Trophoblast cell (in vitro differentiated cells and primary cell): Measurements from ENCODE around the gene FUT2.
"Not testable (repeated sequence)": the region's sequence is repeated elsewhere in the genome, so short reads cannot be mapped to it uniquely, and the experiment has no call there.

Experiments
- DNase-seq, 2 donors: peaks; one replicate each; pipeline ENCODE4 v3.0.0-alpha.2; 2016
- H2AFZ ChIP-seq: 2 replicates; pipeline ENCODE4 v1.6.1; 2013; ENCODE audit warnings: low read length, moderate library complexity, mild to moderate bottlenecking; ENCODE audit not compliant: insufficient read depth, poor library complexity
- H2AK5ac ChIP-seq: 2 replicates; pipeline ENCODE4 v1.6.1; 2013; ENCODE audit warnings: mild to moderate bottlenecking, low read length
- H2BK120ac ChIP-seq: 2 replicates; pipeline ENCODE4 v1.6.1; 2013; ENCODE audit warnings: low read length, mild to moderate bottlenecking, moderate library complexity; ENCODE audit not compliant: insufficient read depth, poor library complexity
- H2BK12ac ChIP-seq: 2 replicates; pipeline ENCODE4 v1.6.1; 2013; ENCODE audit warnings: mild to moderate bottlenecking, low read length, moderate library complexity
- H2BK5ac ChIP-seq: 2 replicates; pipeline ENCODE4 v1.6.1; 2013; ENCODE audit warnings: low read length, low read depth, moderate library complexity, mild to moderate bottlenecking; ENCODE audit not compliant: poor library complexity
- H3K14ac ChIP-seq: 2 replicates; pipeline ENCODE4 v1.6.1; 2013; ENCODE audit warnings: mild to moderate bottlenecking, low read length
- H3K18ac ChIP-seq: 2 replicates; pipeline ENCODE4 v1.6.1; 2013; ENCODE audit warnings: mild to moderate bottlenecking, low read length
- H3K23ac ChIP-seq: 2 replicates; pipeline ENCODE4 v1.6.1; 2013; ENCODE audit warnings: low read length
- H3K27ac ChIP-seq: 2 replicates; pipeline ENCODE4 v1.5.1; 2013; ENCODE audit warnings: low read depth, mild to moderate bottlenecking, inconsistent platforms, low read length, moderate library complexity
- H3K27me3 ChIP-seq: 2 replicates; pipeline ENCODE4 v1.6.1; 2013; ENCODE audit warnings: inconsistent platforms, mild to moderate bottlenecking, low read length, moderate library complexity; ENCODE audit not compliant: insufficient read depth
- H3K36me3 ChIP-seq, 2 experiments: 1 replicate in 1 of 2; 2 replicates in 1 of 2; pipeline ENCODE4 v1.6.1; 2013; ENCODE audit warnings: low read length in 2 of 2, mild to moderate bottlenecking in 2 of 2, moderate library complexity in 1 of 2; ENCODE audit not compliant: insufficient read depth in 2 of 2, control insufficient read depth in 1 of 2
- H3K4ac ChIP-seq: 2 replicates; pipeline ENCODE4 v1.6.1; 2013; ENCODE audit warnings: low read depth, mild to moderate bottlenecking, low read length, moderate library complexity
- H3K4me1 ChIP-seq, 2 experiments: 1 replicate in 1 of 2; 2 replicates in 1 of 2; pipeline ENCODE4 v1.6.1; 2013; ENCODE audit warnings: low read length in 2 of 2, mild to moderate bottlenecking in 2 of 2, moderate library complexity in 1 of 2; ENCODE audit not compliant: insufficient read depth in 2 of 2, control insufficient read depth in 1 of 2
- H3K4me2 ChIP-seq: 2 replicates; pipeline ENCODE4 v1.6.1; 2013; ENCODE audit warnings: inconsistent platforms, mild to moderate bottlenecking, low read length, moderate library complexity
- H3K4me3 ChIP-seq: 2 replicates; pipeline ENCODE4 v1.5.1; 2013; ENCODE audit warnings: mild to moderate bottlenecking, low read depth, low read length, inconsistent platforms
- H3K79me1 ChIP-seq: one replicate; pipeline ENCODE4 v1.6.1; 2013; ENCODE audit warnings: low read length
- H3K79me2 ChIP-seq: 2 replicates; pipeline ENCODE4 v1.6.1; 2013; ENCODE audit warnings: low read length, mild to moderate bottlenecking; ENCODE audit not compliant: control insufficient read depth, insufficient read depth, poor library complexity
- H3K9ac ChIP-seq: 2 replicates; pipeline ENCODE4 v1.6.1; 2013; ENCODE audit warnings: mild to moderate bottlenecking, low read length
- H3K9me3 ChIP-seq: 2 replicates; pipeline ENCODE4 v1.6.1; 2013; ENCODE audit warnings: low read depth, mild to moderate bottlenecking, control low read depth, inconsistent platforms, low read length; ENCODE audit not compliant: insufficient read depth
- H4K12ac ChIP-seq: 2 replicates; pipeline ENCODE4 v1.6.1; 2013; ENCODE audit warnings: low read depth, mild to moderate bottlenecking, low read length, moderate library complexity
- H4K8ac ChIP-seq: 2 replicates; pipeline ENCODE4 v1.6.1; 2013; ENCODE audit warnings: low read depth, mild to moderate bottlenecking, low read length, moderate library complexity
- H4K91ac ChIP-seq: one replicate; pipeline ENCODE4 v1.6.1; 2013; ENCODE audit warnings: low read depth, mild to moderate bottlenecking, low read length, moderate library complexity
- whole genome bisulfite sequencing: extraction: QIAGEN DNeasy Blood & Tissue Kit; methylation state at CpG from one replicate; pipeline ENCODE4 v1.1.7; 2013; ENCODE audit warnings: missing lambda C conversion rate; ENCODE audit not compliant: insufficient read length, insufficient coverage; ENCODE audit errors: extremely low coverage; 5-methylcytosine and 5-hydroxymethylcytosine counted together

Gene FUT2

DNA sequence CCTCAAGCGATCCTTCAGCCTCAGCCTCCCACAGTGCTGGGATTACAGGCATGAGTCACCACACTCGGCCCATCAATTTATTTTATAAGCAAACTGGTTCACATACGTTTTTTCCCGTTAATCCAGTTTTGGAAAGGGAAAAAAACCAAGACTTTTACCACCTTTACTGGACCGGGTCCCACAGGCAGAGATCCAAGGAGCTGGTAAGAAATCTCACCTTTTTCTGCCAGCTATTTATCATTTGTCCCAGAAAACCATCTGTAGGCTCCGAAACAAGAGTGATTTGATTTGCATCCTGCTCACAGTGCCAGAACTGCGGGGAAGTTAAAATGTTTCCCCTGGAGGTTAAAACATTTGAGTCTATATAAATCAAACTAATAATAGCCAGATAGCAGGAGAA lies 6.3 kb upstream of the FUT2 start:
- Histone ChIP-seq H3K9ac (no peak overlapping the region), H3K18ac (no peak overlapping the region), H3K23ac (no peak overlapping the region), H3K27me3 (no peaks in the 10 kb centered on the region), H3K9me3 (no peaks in the 10 kb centered on the region), H4K8ac (no peak overlapping the region), H3K79me1 (no peaks in the 10 kb centered on the region), H2BK120ac (no peak overlapping the region), H3K4me2 (no peak overlapping the region), H3K14ac (no peak overlapping the region), H3K79me2 (no peaks in the 10 kb centered on the region), H3K4ac (no peak overlapping the region), H2BK5ac (no peak overlapping the region), H4K12ac (no peak overlapping the region), H3K36me3 (no peaks in the 10 kb centered on the region), H2AK5ac (no peak overlapping the region), H3K4me3 (no peak overlapping the region), H3K27ac (no peak overlapping the region), H3K4me1 (no peaks in the 10 kb centered on the region), H2BK12ac (no peak overlapping the region), H4K91ac (no peak overlapping the region), H2AFZ (no peak overlapping the region)
- WGBS: no CpG with 5 or more reads among the region's 7 CpGs
- DNase-seq: no peak

DNA sequence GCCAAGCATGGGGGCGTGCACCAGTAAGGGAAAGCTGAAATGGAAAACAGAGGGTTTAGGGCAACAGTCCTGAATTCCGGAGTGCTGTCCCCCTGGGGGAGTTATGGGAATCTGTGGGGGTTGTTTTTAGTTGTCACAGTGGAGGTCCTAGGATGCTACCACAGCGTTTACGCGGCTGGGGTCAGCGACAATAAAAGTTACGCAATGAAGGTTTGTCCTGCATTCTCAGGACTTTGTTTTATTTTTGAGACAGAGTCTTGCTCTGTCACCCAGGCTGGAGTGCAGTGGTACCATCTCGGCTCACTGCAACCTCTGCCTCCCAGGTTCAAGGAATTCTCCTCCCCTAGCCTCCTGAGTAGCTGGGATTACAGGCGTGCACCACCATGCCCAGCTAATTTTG lies 2.1 kb upstream of the FUT2 start:
- not testable (repeated sequence) for H3K9ac ChIP-seq, H3K4me2 ChIP-seq, H3K23ac ChIP-seq, H2BK12ac ChIP-seq, H2AFZ ChIP-seq, H2BK120ac ChIP-seq, H3K4ac ChIP-seq, H3K79me2 ChIP-seq, H3K14ac ChIP-seq, H4K91ac ChIP-seq, H3K4me3 ChIP-seq, H4K12ac ChIP-seq, H3K18ac ChIP-seq, DNase-seq, H3K27ac ChIP-seq, H2BK5ac ChIP-seq, H3K79me1 ChIP-seq, H3K36me3 ChIP-seq, H3K9me3 ChIP-seq, H3K27me3 ChIP-seq, H4K8ac ChIP-seq, H2AK5ac ChIP-seq
- peaks cover 10 to 11% of the 10 kb centered on the region in 2 experiments for H3K4me1 ChIP-seq
- WGBS: no CpG with 5 or more reads among the region's 9 CpGs

DNA sequence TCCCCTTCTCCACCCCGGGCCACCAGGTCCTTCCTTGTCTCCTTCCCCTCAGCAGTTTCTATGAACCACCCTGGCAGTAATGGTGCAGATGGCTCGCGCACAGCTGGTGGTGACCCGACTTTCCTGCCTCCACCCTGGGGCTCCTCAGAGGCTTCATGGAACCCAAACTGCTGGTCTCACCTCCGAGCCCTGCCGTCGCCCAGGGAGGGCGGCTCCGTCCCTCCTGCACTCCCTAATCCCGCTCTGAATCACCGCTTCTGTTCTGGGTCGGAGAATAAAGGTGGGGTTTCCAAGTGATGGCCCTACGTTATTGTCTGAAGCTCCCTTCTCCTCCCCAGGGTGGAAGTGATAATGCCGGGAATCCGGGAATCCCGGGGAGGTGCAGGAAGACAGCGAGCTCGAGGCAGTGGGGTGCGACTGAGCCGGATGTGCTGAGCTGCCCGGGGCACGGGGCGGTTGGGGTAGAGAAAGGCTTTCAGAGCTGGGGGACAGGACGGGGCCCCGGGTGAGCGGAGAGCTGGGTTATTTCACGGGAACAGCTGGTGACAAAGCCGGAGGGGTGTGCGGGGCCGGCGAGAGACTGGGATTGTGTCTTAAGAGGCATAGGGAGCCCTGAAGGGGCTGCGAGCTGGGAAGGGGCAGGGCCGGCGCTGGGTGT lies 711 bp downstream of the FUT2 start:
- H2BK12ac ChIP-seq: no peak overlapping the region
- no peak overlapping the region for H4K91ac ChIP-seq
- no peak overlapping the region for H3K18ac ChIP-seq
- H2BK120ac ChIP-seq: no peak overlapping the region
- H4K12ac ChIP-seq: peak overlapping the region; percentile 72
- H3K9me3 ChIP-seq: no peaks in the 10 kb centered on the region
- H3K79me1 ChIP-seq: no peaks in the 10 kb centered on the region
- H2AFZ ChIP-seq: peak overlapping the region; percentile 25
- H3K79me2 ChIP-seq: no peaks in the 10 kb centered on the region
- H3K4me1 ChIP-seq: peaks cover 10 to 11% of the 10 kb centered on the region in 2 experiments
- H3K27me3 ChIP-seq: no peaks in the 10 kb centered on the region
- H3K27ac ChIP-seq: no peak overlapping the region
- H3K9ac ChIP-seq: no peak overlapping the region
- H3K4ac ChIP-seq: no peak overlapping the region
- H2BK5ac ChIP-seq: no peak overlapping the region
- no peak overlapping the region for H3K14ac ChIP-seq
- H2AK5ac ChIP-seq: no peak overlapping the region
- WGBS: no CpG with 5 or more reads among the region's 34 CpGs
- peak overlapping the region; percentile 13 for H3K4me3 ChIP-seq
- H3K4me2 ChIP-seq: peak overlapping the region; percentile 62
- H4K8ac ChIP-seq: peak overlapping the region; percentile 16
- H3K36me3 ChIP-seq: no peaks in the 10 kb centered on the region
- no peak overlapping the region for H3K23ac ChIP-seq
- no peak for DNase-seq

DNA sequence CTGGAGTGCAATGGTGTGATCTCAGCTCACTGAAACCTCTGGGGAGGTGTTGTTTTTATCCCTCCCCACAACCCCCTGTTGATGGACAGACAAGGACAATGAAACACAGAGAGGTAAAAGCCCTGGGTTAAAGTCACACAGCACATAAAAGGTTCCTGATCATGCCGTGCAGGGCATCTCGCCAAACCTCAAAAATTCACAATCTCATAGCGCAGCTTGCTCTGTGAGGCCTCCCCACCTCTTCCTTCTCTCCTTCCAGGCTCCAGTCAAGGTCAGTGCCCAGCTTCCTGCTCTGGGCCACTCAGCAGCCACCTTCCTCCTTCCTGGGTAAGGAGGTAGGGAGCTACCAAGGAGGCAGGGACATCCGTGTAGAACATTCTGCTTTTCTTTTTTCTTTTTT lies 2.3 kb downstream of the FUT2 start:
- Histone ChIP-seq H4K91ac (no peak overlapping the region), H3K27me3 (no peaks in the 10 kb centered on the region)
- no CpG with 5 or more reads among the region's 4 CpGs for WGBS

More for the DNA sequence above, 2.3 kb downstream of the FUT2 start:
- no peak overlapping the region for H2AFZ ChIP-seq
- H3K27ac ChIP-seq: no peak overlapping the region
- H4K8ac ChIP-seq: no peak overlapping the region
- no peak overlapping the region for H3K4me2 ChIP-seq
- no peak overlapping the region for H3K23ac ChIP-seq
- H3K14ac ChIP-seq: no peak overlapping the region
- no peak overlapping the region for H2BK5ac ChIP-seq
- no peaks in the 10 kb centered on the region for H3K9me3 ChIP-seq
- H3K18ac ChIP-seq: no peak overlapping the region
- H3K79me1 ChIP-seq: no peaks in the 10 kb centered on the region
- H3K4me1 ChIP-seq: peaks cover 10 to 11% of the 10 kb centered on the region in 2 experiments
- H2AK5ac ChIP-seq: no peak overlapping the region
- H2BK12ac ChIP-seq: no peak overlapping the region
- H2BK120ac ChIP-seq: no peak overlapping the region
- H3K9ac ChIP-seq: no peak overlapping the region
- no peak overlapping the region for H3K4me3 ChIP-seq
- H3K79me2 ChIP-seq: no peaks in the 10 kb centered on the region
- DNase-seq: no peak
- H3K4ac ChIP-seq: no peak overlapping the region
- H3K36me3 ChIP-seq: peaks cover 0 to 3% of the 10 kb centered on the region in 2 experiments
- no peak overlapping the region for H4K12ac ChIP-seq
